ENCODE data around the gene TTLL5.

DNA sequence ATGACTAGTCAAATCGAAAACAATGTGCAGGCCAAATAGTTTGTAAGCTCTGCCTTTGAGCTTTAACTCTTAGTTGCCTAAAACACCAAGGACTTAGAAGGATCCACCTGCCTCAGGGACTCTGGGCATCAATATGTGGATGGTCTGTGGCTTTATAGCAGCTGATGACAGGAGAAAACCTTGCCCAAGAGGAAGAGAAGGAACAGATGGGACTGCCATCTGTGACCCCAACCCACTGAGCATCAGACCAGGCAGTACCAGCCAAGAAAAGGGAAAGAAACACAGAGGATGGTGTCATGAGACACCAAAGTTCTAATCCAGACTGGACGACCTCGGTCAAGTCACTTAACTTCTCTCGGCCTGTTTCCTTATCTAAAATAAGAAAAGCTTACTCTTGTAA lies 308.1 kb downstream of the TTLL5 start:
- TF ChIP-seq, protein P1, sequence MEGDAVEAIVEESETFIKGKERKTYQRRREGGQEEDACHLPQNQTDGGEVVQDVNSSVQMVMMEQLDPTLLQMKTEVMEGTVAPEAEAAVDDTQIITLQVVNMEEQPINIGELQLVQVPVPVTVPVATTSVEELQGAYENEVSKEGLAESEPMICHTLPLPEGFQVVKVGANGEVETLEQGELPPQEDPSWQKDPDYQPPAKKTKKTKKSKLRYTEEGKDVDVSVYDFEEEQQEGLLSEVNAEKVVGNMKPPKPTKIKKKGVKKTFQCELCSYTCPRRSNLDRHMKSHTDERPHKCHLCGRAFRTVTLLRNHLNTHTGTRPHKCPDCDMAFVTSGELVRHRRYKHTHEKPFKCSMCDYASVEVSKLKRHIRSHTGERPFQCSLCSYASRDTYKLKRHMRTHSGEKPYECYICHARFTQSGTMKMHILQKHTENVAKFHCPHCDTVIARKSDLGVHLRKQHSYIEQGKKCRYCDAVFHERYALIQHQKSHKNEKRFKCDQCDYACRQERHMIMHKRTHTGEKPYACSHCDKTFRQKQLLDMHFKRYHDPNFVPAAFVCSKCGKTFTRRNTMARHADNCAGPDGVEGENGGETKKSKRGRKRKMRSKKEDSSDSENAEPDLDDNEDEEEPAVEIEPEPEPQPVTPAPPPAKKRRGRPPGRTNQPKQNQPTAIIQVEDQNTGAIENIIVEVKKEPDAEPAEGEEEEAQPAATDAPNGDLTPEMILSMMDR (conservative IDR thresholded peaks at IDR 0.05; ENCODE audit: low read depth, low read length): no peak
- TF ChIP-seq EZH2phosphoT487 (IDR thresholded peaks at IDR 0.05; ENCODE audit: borderline replicate concordance, low read length): no peak

Measured in PC-3 (cell line).